ENCODE results near the gene ADCY10. TPM values are rescaled to one million over a fixed set of nuclear protein-coding genes. Genes with fewer than 3 reads are reported as not detected.

Gene ADCY10
- total and polyA plus RNA-seq, 2 of the 4 experiments (the other 2 are of a cell fraction), result under 0.01 to 0.03 TPM

GRCh38 chr1:167910530-167910929 is 3.4 kb downstream of the ADCY10 start:
- no peak overlapping the region for H2BK15ac ChIP-seq (ENCODE audit: low read depth, low read length)
- WGBS, 2 experiments (ENCODE audit: extremely low coverage in 2 of 2, insufficient read length in 1 of 2), result no CpG with 5 or more reads among the region's 2 CpGs
- ChIA-PET POLR2A (ENCODE audit: unreplicated experiment) (no interaction called here), CTCF (interaction anchor here (1.0 to 1.4 kb wide), 2 partner anchors 33 to 171 kb away, joined by 3 read pairs; no protein-coding TSS in a partner anchor)
- H3K4me2 ChIP-seq (ENCODE audit: low read depth, low read length), result no peak overlapping the region
- H2AFZ ChIP-seq (replicated peaks; ENCODE audit: low read length, poor library complexity), result no peak overlapping the region
- no peak overlapping the region for H2BK5ac ChIP-seq (ENCODE audit: low read depth, low read length, poor library complexity, severe bottlenecking)
- no peak overlapping the region for H3K18ac ChIP-seq (ENCODE audit: low read depth, low read length)
- no peak overlapping the region for H3K9ac ChIP-seq (ENCODE audit: low read depth, low read length)
- no peak overlapping the region for H4K5ac ChIP-seq (ENCODE audit: low read depth, low read length)
- DNase-seq, result no peak
- no peak overlapping the region for H4K8ac ChIP-seq (ENCODE audit: low read depth in 2 of 2, low read length in 2 of 2)
- H3K14ac ChIP-seq (replicated peaks; ENCODE audit: low read depth, low read length), result 0 out of 2 replicates have a peak overlapping the region, but pooled peaks have one; percentile 52
- intact Hi-C loops (cut with micrococcal nuclease), result loop anchor here (2.0 kb wide), 1 partner anchor 54 kb away; no protein-coding TSS in a partner anchor
- TF ChIP-seq MAFK (IDR thresholded peaks at IDR 0.05; ENCODE audit: low read depth, low read length), result no peak
- no peak for TF ChIP-seq CHD1 (IDR thresholded peaks at IDR 0.05; ENCODE audit: low read depth, low read length)
- TF ChIP-seq, protein P1, sequence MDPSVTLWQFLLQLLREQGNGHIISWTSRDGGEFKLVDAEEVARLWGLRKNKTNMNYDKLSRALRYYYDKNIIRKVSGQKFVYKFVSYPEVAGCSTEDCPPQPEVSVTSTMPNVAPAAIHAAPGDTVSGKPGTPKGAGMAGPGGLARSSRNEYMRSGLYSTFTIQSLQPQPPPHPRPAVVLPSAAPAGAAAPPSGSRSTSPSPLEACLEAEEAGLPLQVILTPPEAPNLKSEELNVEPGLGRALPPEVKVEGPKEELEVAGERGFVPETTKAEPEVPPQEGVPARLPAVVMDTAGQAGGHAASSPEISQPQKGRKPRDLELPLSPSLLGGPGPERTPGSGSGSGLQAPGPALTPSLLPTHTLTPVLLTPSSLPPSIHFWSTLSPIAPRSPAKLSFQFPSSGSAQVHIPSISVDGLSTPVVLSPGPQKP (IDR thresholded peaks at IDR 0.05; ENCODE audit: borderline replicate concordance, low read depth, low read length), result no peak
- no peak for TF ChIP-seq SMC3 (IDR thresholded peaks at IDR 0.05; ENCODE audit: low read depth, low read length)
- no peak for TF ChIP-seq RAD21 (IDR thresholded peaks at IDR 0.05; ENCODE audit: low read length)
- TF ChIP-seq USF2 (IDR thresholded peaks at IDR 0.05; ENCODE audit: low read depth, low read length), result no peak
- TF ChIP-seq FOS (IDR thresholded peaks at IDR 0.05; ENCODE audit: low read depth, low read length), result no peak
- TF ChIP-seq POLR2A (IDR thresholded peaks at IDR 0.05; ENCODE audit: low read depth, low read length), result no peak
- no peak for TF ChIP-seq RFX5 (IDR thresholded peaks at IDR 0.05; ENCODE audit: low read depth, low read length)
- no peak for TF ChIP-seq BHLHE40 (IDR thresholded peaks at IDR 0.05; ENCODE audit: low read depth, low read length)
- dilution Hi-C loops (cut with HindIII; ENCODE audit: low sequenced_read_pairs, unreplicated experiment), result no loop called here
- no peaks in the 10 kb centered on the region for H4K20me1 ChIP-seq (ENCODE audit: insufficient read depth, low read length)
- no peak overlapping the region for H3K56ac ChIP-seq (ENCODE audit: extremely low read depth, insufficient read depth, low read length)
- no peaks in the 10 kb centered on the region; the same call in 1 of the 2 replicates for H3K4me1 ChIP-seq (ENCODE audit: control insufficient read depth, insufficient read depth, low read length)
- H3K9me3 ChIP-seq (ENCODE audit: control insufficient read depth, insufficient read depth, low read length), result peaks cover 4% of the 10 kb centered on the region; the same call in 1 of the 2 replicates
- H2BK120ac ChIP-seq (ENCODE audit: low read depth, low read length), result no peak overlapping the region
- no peaks in the 10 kb centered on the region for H3K27me3 ChIP-seq (ENCODE audit: control insufficient read depth, insufficient read depth, low read length)
- H2AK5ac ChIP-seq (ENCODE audit: low read depth, low read length), result no peak overlapping the region
- H3K4me3 ChIP-seq (ENCODE audit: insufficient read depth, low read depth, low read length), result no peak overlapping the region
- H2AK9ac ChIP-seq (replicated peaks; ENCODE audit: low read depth, low read length, poor library complexity), result no peak overlapping the region
- H3K36me3 ChIP-seq (ENCODE audit: control insufficient read depth, insufficient read depth, low read length), result peaks cover 5% of the 10 kb centered on the region
- 0 out of 2 replicates have a peak, but pooled peaks cover 3% of the 10 kb centered on the region for H3K9me1 ChIP-seq (ENCODE audit: insufficient read depth, low read length)
- BruUV-seq (replicated peaks), result no TSS peak
- H3K4ac ChIP-seq (ENCODE audit: low read depth, low read length), result no peak overlapping the region
- no peak for ATAC-seq (ENCODE audit: low read depth)
- H4K91ac ChIP-seq (ENCODE audit: insufficient read depth, low read depth, low read length), result no peak overlapping the region
- H2BK20ac ChIP-seq (ENCODE audit: low read depth, low read length), result no peak overlapping the region
- in situ Hi-C loops (cut with MboI; ENCODE audit: low sequenced_read_pairs), result no loop called here
- H3K27ac ChIP-seq (ENCODE audit: insufficient read depth, low read length), result no peak overlapping the region
- H3K23ac ChIP-seq (ENCODE audit: low read depth, low read length), result no peak overlapping the region; the same call in 1 of the 2 replicates
- no peaks in the 10 kb centered on the region for H3K79me1 ChIP-seq (ENCODE audit: low read depth in 1 of 2, low read length in 2 of 2)

Data from IMR-90 (cell line).